Ovary (tissue), 3 donors: ENCODE results near the gene IL31.

Experiments used
- CTCF ChIP-seq, 3 donors: fragments of 450-650 bp in 2 of 3; fragments of 200-600 bp in 1 of 3; IDR thresholded peaks; one replicate each; pipeline versions ENCODE4 v1.5.1 to v1.8.0; 2016 to 2022; ENCODE audit warnings: antibody characterized with exemption in 3 of 3, mild to moderate bottlenecking in 1 of 3
- POLR2A ChIP-seq: fragments of 450-650 bp; IDR thresholded peaks from one replicate; pipeline ENCODE4 v1.6.1; 2017; ENCODE audit warnings: antibody characterized with exemption, mild to moderate bottlenecking, moderate library complexity
- donor health status: DM: no; HTN: no; CAD: no.

DNA sequence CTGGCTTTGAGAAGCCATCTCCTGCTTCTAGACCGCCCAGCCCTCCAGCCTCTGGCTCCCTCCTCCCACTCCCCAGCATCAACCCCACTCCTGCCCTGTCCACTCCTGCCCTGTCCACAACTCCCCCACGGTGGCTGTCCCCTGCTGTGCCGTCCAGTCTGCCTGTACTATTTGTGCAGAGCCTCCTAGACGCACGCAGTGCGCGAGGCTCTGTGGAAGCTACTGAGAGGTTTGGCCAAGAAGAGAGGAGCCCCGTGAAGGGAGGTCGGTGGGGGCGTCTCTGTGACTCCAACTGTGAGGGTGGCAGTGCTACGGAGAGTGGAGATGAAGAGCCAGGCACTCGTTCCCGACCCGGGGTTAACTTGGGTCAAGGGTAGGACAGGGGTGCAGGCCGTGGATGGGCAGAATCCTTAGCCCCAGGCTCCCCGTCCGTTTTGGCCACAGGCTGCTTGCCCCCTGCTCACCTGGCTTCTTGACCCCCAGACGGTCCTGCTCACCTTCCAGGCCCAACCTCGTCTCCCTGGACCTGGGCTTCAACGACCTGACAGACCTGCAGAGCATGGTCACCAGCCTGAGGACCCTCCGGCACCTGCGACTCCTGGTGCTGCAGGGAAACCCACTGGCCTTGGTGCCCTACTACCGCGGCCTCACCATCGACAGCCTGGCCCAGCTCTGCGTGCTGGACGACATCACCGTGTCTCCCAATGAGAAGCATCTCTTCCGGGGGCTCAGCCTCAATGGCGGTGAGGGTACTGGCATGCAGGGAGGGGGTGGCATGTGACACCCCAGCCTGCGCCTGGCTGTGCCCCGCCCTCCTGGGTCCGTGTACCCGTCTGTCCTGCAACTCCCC lies 15.8 kb upstream of the IL31 start:
- TF ChIP-seq POLR2A (no peak), CTCF (IDR thresholded peaks at IDR 0.05) (no peak)
